Vagina (tissue), 2 donors: Measurements from ENCODE around the gene SPTBN4. TPM values are rescaled to one million over a fixed set of nuclear protein-coding genes. Genes with fewer than 3 reads are reported as not detected.
"Not testable (repeated sequence)": the region's sequence is repeated elsewhere in the genome, so short reads cannot be mapped to it uniquely, and the experiment has no call there.

Source experiments
- DNase-seq, 2 donors: peaks; one replicate each; pipeline ENCODE4 v3.0.0-alpha.2; 2017; ENCODE audit errors: extremely low spot score in 2 of 2
- H3K27ac ChIP-seq: fragments of 200-600 bp; sonication (generic); one replicate; pipeline ENCODE4 v1.5.1; 2019
- H3K27me3 ChIP-seq: fragments of 200-600 bp; sonication (generic); one replicate; pipeline ENCODE4 v1.5.1; 2019
- H3K36me3 ChIP-seq, 2 donors: fragments of 200-600 bp; sonication (generic); one replicate each; pipeline ENCODE4 v1.5.1; 2017 to 2019
- H3K4me1 ChIP-seq: fragments of 200-600 bp; sonication (generic); one replicate; pipeline ENCODE4 v1.5.1; 2019
- H3K4me3 ChIP-seq, 2 donors: fragments of 200-600 bp; sonication (generic); 1 replicate in 1 of 2; 2 replicates in 1 of 2; pipeline ENCODE4 v1.5.1; 2016 to 2019
- H3K9me3 ChIP-seq: fragments of 200-600 bp; sonication (generic); one replicate; pipeline ENCODE4 v1.5.1; 2019
- POLR2A ChIP-seq, 2 donors: fragments of 450-650 bp; IDR thresholded peaks; one replicate each; pipeline ENCODE4 v1.6.1; 2017; ENCODE audit warnings: antibody characterized with exemption in 2 of 2, mild to moderate bottlenecking in 2 of 2, moderate library complexity in 2 of 2
- POLR2AphosphoS5 ChIP-seq, 2 donors: sonication (generic); formaldehyde crosslinking; IDR thresholded peaks; one replicate each; pipeline ENCODE4 v1.9.0; 2017; ENCODE audit warnings: antibody characterized with exemption in 2 of 2, mild to moderate bottlenecking in 2 of 2, low read depth in 1 of 2; ENCODE audit not compliant: insufficient read depth in 1 of 2
- intact Hi-C: fragments of 100-400 bp; cut with DNase I; formaldehyde crosslinking; loops from one replicate; pipeline ENCODE4 v1.15.1; 2023
- total RNA-seq: library from RNA; depleted of rRNA; stranded (reverse); fragments of >200 nt; gene quantifications from one replicate; pipeline ENCODE4 v1.2.3, GENCODE V29; 2016
- TF ChIP-seq, protein P1 (sequence below), 3 experiments: fragments of 450-650 bp in 2 of 3; fragments of 200-600 bp in 1 of 3; sonication (generic) in 1 of 3; IDR thresholded peaks; one replicate each; pipeline ENCODE4 v1.5.1; 2017 to 2019; ENCODE audit warnings: antibody characterized with exemption in 3 of 3, mild to moderate bottlenecking in 2 of 3, moderate library complexity in 2 of 3

The SPTBN4 gene
- total RNA-seq, 1 donor from 2014 or later = 1.7 TPM

DNA sequence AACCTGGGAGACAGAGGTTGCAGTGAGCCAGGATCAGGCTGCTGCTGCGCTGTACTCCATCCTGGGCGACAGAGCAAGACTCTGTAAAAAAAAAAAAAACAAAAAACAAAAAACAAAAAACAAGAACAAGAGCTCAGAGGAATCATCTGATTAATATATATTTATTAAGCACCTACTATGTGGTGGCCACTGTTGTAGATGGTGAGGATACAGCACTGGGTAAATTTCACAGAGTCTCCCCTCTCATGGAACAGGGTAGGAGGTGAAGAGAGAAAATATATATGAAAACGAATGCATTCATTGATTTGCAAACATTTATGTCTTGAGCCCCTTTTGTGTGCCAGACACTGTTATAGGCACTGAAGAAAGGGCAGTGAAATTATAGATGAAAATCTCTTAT is 35.1 kb upstream of the SPTBN4 start:
- Histone ChIP-seq H3K27me3 (no peaks in the 10 kb centered on the region), H3K4me1 (peaks cover 32% of the 10 kb centered on the region), H3K27ac (peak overlapping the region; percentile 92), H3K36me3 (no peaks in the 10 kb centered on the region), H3K9me3 (no peaks in the 10 kb centered on the region), H3K4me3 (no peak overlapping the region)
- TF ChIP-seq, protein P1, sequence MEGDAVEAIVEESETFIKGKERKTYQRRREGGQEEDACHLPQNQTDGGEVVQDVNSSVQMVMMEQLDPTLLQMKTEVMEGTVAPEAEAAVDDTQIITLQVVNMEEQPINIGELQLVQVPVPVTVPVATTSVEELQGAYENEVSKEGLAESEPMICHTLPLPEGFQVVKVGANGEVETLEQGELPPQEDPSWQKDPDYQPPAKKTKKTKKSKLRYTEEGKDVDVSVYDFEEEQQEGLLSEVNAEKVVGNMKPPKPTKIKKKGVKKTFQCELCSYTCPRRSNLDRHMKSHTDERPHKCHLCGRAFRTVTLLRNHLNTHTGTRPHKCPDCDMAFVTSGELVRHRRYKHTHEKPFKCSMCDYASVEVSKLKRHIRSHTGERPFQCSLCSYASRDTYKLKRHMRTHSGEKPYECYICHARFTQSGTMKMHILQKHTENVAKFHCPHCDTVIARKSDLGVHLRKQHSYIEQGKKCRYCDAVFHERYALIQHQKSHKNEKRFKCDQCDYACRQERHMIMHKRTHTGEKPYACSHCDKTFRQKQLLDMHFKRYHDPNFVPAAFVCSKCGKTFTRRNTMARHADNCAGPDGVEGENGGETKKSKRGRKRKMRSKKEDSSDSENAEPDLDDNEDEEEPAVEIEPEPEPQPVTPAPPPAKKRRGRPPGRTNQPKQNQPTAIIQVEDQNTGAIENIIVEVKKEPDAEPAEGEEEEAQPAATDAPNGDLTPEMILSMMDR (IDR thresholded peaks at IDR 0.05) = no peak
- TF ChIP-seq POLR2AphosphoS5 (IDR thresholded peaks at IDR 0.05; ENCODE audit: insufficient read depth in 1 of 2, low read depth in 1 of 2) = no peak
- TF ChIP-seq POLR2A (IDR thresholded peaks at IDR 0.05) = no peak
- no peak for DNase-seq
- intact Hi-C loops = loop anchor here (10.0 kb wide), 1 partner anchor 173 kb away; the partner anchor contains the start of gene LTBP4

DNA sequence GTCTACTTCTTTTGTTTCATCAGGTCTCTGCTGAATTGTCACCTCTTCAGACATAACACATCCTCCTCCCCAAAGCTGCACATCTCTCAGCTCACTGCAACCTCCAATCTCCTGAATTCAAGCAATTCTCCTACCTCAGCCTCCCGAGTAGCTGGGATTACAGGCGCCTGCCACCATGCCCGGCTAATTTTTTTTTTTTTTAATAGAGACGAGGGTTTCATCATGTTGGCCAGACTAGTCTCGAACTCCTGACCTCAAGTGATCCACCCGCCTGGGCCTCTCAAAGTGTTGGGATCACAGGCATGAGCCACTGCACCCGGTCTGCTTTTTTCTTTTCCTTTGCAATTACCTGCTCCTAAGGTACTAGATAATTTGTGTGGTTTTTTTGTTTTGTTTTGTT is 34.0 kb upstream of the SPTBN4 start:
- Histone ChIP-seq H3K4me1 (peaks cover 26% of the 10 kb centered on the region), H3K27ac (peak overlapping the region; percentile 92), H3K4me3 (peak overlapping the region; percentile 37 to 49)
- H3K36me3 ChIP-seq, H3K27me3 ChIP-seq, H3K9me3 ChIP-seq, DNase-seq: not testable (repeated sequence)
- intact Hi-C loops = loop anchor here (10.0 kb wide), 1 partner anchor 172 kb away; the partner anchor contains the start of gene LTBP4

DNA sequence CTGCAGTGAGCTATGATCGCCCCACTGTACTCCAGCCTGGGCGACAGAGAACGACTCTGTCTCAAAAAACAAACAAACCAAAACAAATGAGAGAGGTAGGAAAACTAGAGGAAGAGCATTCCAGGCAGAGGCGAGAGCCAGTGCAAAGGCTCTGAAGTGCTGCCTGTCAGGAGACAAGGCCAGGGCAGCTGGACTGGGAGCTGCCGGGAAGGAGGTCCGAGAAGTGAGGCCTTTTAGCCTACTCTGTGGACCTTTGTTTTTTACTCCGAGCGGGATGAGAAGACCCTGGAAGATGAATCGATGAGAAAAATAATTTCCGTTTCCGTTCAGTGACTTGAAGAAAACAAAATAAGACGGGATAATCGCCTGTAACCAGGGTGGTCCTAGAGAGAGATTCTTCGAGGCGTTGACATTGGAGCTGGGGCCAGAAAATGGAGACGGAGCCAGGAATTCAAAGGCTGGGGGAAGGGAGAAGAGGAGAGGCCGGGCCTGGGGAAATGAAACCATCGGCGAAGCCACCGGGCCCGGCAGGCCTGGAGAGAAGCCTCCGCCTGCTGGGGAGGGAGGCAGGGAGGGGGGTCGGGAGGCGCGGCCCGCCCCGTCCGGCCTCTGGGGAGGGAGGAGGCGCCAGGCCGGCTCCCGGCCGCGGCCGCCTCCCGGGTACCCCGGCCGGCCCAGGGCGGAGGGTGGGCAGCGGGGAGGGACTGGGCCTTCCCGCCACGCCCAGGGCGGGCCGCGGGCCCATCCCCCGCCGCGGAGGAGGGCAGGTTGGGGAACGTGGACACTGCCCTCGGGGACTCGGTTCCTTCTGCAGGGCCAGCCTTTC is 33.2 kb upstream of the SPTBN4 start:
- H3K4me1 ChIP-seq = peaks cover 26% of the 10 kb centered on the region
- intact Hi-C loops = loop anchor here (10.0 kb wide), 1 partner anchor 171 kb away; the partner anchor contains the start of gene LTBP4

DNA sequence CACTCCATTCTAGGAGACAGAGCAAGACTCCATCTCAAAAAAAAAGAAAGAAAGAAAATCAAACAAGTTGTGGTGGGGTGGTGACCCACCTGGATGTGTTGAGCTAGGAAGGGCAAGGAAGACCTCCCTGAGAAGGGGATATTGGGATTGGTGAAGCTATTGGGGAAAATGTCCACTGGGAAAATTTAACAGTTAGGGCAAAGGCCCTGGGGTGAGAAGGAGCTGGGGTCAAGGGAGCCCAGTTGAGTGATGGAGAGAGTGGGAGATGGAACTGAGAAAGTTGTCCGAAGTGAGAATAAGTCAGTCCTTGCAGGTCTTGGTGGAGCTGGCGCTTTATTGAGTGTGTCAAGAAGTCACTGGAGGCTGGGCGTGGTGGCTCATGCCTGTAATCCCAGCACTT is 28.5 kb upstream of the SPTBN4 start:
- Histone ChIP-seq H3K9me3 (no peaks in the 10 kb centered on the region), H3K36me3 (peaks cover 0 to 20% of the 10 kb centered on the region in 2 donors), H3K27me3 (no peaks in the 10 kb centered on the region), H3K4me3 (no peak overlapping the region), H3K27ac (no peak overlapping the region), H3K4me1 (peaks cover 39% of the 10 kb centered on the region)
- TF ChIP-seq, protein P1 (IDR thresholded peaks at IDR 0.05) = no peak
- TF ChIP-seq POLR2A (IDR thresholded peaks at IDR 0.05) = no peak
- TF ChIP-seq POLR2AphosphoS5 (IDR thresholded peaks at IDR 0.05; ENCODE audit: insufficient read depth in 1 of 2, low read depth in 1 of 2) = no peak
- intact Hi-C loops = loop anchor here (10.0 kb wide), 1 partner anchor 167 kb away; the partner anchor contains the start of gene LTBP4
- no peak for DNase-seq

More for the DNA sequence above, 33.2 kb upstream of the SPTBN4 start:
- H3K9me3 ChIP-seq = no peaks in the 10 kb centered on the region
- peak in 1 of 2 donors; percentile 26 for TF ChIP-seq POLR2A (IDR thresholded peaks at IDR 0.05)
- TF ChIP-seq, protein P1 (IDR thresholded peaks at IDR 0.05) = no peak
- peak; percentile 40 to 63 for TF ChIP-seq POLR2AphosphoS5 (IDR thresholded peaks at IDR 0.05; ENCODE audit: insufficient read depth in 1 of 2, low read depth in 1 of 2)
- peak overlapping the region; percentile 92 for H3K27ac ChIP-seq
- H3K27me3 ChIP-seq = no peaks in the 10 kb centered on the region
- DNase-seq = no peak
- H3K36me3 ChIP-seq = no peaks in the 10 kb centered on the region
- H3K4me3 ChIP-seq = peak overlapping the region; percentile 37 to 49

DNA sequence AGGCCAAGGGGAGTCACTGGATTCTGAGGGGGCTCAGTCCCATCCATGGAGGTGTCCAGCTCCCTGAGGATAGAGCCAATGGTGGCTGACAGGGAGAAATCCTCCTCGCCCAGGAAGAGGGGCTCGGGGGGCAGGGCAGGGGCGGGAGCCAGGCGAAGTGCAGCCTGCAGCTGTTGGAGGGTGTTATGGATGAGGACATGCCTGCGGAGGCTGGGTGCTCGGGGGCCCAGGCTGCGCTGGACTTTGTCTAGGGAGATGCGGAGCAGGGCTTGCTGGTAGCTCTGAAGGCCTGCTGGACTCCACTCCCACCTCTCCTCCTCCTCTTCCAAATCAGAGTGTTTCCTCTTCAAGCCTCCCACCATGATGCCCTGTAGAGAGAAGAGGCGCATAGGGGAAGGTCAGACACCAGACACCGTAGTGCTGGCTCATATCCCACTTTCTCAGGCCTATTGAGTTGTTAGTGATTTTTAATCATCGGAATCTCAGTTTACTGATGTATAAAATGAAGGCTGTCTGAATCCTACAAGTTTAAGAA is 25.0 kb upstream of the SPTBN4 start:
- H3K9me3 ChIP-seq = no peaks in the 10 kb centered on the region
- peak overlapping the region; percentile 99 for H3K27ac ChIP-seq
- peaks cover 34% of the 10 kb centered on the region for H3K4me1 ChIP-seq
- peak overlapping the region in 1 of 2 donors; percentile 77 for H3K4me3 ChIP-seq
- H3K36me3 ChIP-seq = peaks cover 0 to 20% of the 10 kb centered on the region in 2 donors
- intact Hi-C loops = loop anchor here (2.0 kb wide), 1 partner anchor 21 kb away; no protein-coding TSS in a partner anchor
- TF ChIP-seq POLR2AphosphoS5 (IDR thresholded peaks at IDR 0.05; ENCODE audit: insufficient read depth in 1 of 2, low read depth in 1 of 2) = no peak
- TF ChIP-seq POLR2A (IDR thresholded peaks at IDR 0.05) = no peak
- TF ChIP-seq, protein P1 (IDR thresholded peaks at IDR 0.05) = no peak
- no peaks in the 10 kb centered on the region for H3K27me3 ChIP-seq
- DNase-seq = no peak
